Astrocyte of the spinal cord (primary cell): Measurements from ENCODE around the gene HCRTR1.

Source experiments
- DNase-seq: peaks from one replicate; pipeline ENCODE4 v3.0.0; 2011; ENCODE audit warnings: low read depth, low spot score
- H3K4me3 ChIP-seq: 2 replicates; pipeline ENCODE4 v1.5.1; 2011; ENCODE audit warnings: low read depth, mild to moderate bottlenecking, low read length, moderate library complexity
- in situ Hi-C: cut with HindIII; loops from 2 replicates; pipeline ENCODE4 v1.10.0; 2017; ENCODE audit warnings: low sequenced_read_pairs
- TF ChIP-seq, protein P1 (sequence below): IDR thresholded peaks from 2 replicates; pipeline ENCODE4 v1.5.1; 2012; ENCODE audit warnings: low read depth, mild to moderate bottlenecking, low read length, inconsistent platforms

HCRTR1 gene

DNA sequence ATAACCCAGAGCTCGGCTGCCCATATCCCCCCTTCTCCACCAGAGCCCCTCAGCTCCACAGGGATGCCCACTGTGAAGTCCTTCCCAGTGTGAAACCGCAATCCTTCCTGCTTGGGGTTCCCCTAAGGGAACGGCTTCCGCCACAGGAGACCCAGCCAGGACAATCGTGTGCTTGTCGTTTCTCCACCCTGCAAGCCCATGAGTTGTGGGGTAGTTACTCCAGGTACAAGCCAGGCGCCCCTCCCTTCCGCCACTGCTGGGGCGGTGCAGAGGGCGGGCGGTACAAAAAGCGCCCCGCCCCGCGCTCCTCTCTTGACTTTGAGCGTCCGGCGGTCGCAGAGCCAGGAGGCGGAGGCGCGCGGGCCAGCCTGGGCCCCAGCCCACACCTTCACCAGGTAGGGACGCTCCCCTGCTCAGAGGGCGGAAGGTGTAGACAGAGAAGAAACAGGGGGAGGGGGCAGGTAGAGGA lies 41.3 kb upstream of the HCRTR1 start, which contains the start of gene TINAGL1:
Gene TINAGL1 (plus strand): TSS at position 315 of the 469 bp plus-strand sequence. CDS start 634 bp downstream, outside the sequence.
- H3K4me3 ChIP-seq, result peak within 1 kb of the TSS; percentile 10
- DNase-seq, result no peak
- TF ChIP-seq, protein P1, sequence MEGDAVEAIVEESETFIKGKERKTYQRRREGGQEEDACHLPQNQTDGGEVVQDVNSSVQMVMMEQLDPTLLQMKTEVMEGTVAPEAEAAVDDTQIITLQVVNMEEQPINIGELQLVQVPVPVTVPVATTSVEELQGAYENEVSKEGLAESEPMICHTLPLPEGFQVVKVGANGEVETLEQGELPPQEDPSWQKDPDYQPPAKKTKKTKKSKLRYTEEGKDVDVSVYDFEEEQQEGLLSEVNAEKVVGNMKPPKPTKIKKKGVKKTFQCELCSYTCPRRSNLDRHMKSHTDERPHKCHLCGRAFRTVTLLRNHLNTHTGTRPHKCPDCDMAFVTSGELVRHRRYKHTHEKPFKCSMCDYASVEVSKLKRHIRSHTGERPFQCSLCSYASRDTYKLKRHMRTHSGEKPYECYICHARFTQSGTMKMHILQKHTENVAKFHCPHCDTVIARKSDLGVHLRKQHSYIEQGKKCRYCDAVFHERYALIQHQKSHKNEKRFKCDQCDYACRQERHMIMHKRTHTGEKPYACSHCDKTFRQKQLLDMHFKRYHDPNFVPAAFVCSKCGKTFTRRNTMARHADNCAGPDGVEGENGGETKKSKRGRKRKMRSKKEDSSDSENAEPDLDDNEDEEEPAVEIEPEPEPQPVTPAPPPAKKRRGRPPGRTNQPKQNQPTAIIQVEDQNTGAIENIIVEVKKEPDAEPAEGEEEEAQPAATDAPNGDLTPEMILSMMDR, result no peak
- in situ Hi-C loops, result no loop called here

DNA sequence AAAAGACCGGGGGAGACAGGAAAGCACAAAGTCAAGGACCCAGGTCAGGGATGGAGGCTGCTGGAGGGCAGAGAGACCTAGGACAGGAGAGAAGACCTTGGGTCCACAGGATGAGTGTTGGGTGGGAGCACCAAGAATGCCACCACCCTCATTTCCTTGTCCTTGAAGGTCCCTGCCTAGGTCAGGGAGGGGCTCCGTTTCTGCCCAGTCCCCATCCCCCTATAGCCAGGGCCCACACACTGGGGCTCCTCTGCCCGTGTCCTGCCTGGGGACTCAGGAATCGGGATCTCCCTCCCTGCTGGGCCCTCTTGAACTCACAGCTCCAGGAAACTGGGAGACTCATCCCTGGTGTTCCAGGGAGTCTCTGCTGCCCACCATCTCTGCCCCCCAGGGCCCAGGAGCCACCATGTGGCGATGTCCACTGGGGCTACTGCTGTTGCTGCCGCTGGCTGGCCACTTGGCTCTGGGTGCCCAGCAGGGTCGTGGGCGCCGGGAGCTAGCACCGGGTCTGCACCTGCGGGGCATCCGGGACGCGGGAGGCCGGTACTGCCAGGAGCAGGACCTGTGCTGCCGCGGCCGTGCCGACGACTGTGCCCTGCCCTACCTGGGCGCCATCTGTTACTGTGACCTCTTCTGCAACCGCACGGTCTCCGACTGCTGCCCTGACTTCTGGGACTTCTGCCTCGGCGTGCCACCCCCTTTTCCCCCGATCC lies 40.6 kb upstream of the HCRTR1 start:
- peak overlapping the region; percentile 10 for H3K4me3 ChIP-seq
- in situ Hi-C loops, result no loop called here
- no peak for DNase-seq

GRCh38 chr1:31577515-31578192 lies 39.8 kb upstream of the HCRTR1 start:
- DNase-seq, result peak; percentile 36
- in situ Hi-C loops, result no loop called here
- H3K4me3 ChIP-seq, result no peak overlapping the region
- TF ChIP-seq, protein P1, result no peak

More for the DNA sequence above, 40.6 kb upstream of the HCRTR1 start:
- TF ChIP-seq, protein P1, result no peak

- in situ Hi-C loops, result no loop called here
- DNase-seq, result no peak
Measured at GRCh38 chr1:31579374-31579773, 38.1 kb upstream of the HCRTR1 start.

DNA sequence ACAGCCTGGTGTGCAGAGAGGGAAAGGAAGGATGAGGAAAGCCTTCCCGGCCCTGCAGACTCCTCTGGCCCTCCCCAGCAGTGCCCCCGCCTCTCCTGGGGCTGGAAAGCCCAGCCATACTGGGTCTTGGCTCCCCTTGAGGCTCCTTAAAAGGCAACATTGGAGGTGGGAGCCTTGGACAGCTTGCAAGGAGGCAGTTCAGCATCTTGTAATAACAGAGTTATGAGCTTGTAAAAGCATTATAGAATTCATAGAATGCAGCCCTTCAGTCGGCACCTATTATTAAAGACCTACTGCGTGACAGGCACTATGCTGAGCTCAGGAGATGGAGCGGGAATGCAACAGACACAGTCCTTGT lies 37.0 kb upstream of the HCRTR1 start:
- DNase-seq, result no peak
- in situ Hi-C loops, result no loop called here
- TF ChIP-seq, protein P1, result no peak
- no peak overlapping the region for H3K4me3 ChIP-seq

More at GRCh38 chr1:31579374-31579773, 38.1 kb upstream of the HCRTR1 start:
- TF ChIP-seq, protein P1, result no peak
- no peak overlapping the region for H3K4me3 ChIP-seq

DNA sequence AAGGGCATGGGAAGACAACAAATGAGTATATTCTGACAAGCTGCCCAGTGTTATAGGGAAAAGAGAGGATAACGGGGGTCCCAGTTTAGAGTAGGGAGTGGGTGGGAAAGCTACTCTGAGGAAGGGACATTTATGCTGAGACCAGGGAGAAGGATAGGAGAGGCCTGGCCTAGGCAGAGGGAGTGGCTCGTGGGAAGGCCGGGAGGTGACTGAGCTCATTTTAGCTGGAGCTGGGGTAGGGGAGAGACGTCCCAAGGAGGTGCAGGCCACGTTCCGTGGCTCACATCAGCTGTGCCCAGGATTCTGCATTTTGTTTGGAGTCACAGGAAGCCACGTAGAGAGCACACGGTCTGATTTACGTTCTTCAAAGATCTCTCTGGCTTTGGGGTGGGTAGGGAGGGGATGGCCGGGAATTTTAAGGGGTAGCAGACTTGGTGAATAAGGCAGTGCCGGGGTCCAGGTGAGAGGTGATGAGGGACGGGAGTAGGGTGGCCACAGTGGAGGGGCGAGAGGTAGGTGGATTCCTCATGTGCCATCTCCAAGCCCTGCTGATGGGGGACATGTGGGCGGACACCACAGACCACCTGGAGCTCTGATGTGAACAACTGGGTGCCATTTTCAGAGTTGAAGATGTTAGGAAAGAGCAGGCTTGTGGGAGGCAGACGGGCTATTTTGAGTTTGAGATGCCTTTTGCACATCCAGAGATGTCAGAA lies 36.4 kb upstream of the HCRTR1 start:
- TF ChIP-seq, protein P1, result no peak
- DNase-seq, result no peak
- in situ Hi-C loops, result no loop called here
- H3K4me3 ChIP-seq, result no peak overlapping the region
